Esophagus squamous epithelium (tissue), 4 donors: ENCODE measurements around the gene TAOK3.

ENCODE experiments used
- POLR2A ChIP-seq, 4 donors: fragments of 450-650 bp; IDR thresholded peaks; one replicate each; pipeline ENCODE4 v1.6.1; 2017; ENCODE audit warnings: antibody characterized with exemption in 4 of 4, mild to moderate bottlenecking in 4 of 4, moderate library complexity in 3 of 4
- TF ChIP-seq, protein P1 (sequence below), 6 experiments: fragments of 450-650 bp in 4 of 6; fragments of 200-600 bp in 2 of 6; sonication (generic) in 2 of 6; IDR thresholded peaks; one replicate each; pipeline ENCODE4 v1.5.1; 2016 to 2019; ENCODE audit warnings: antibody characterized with exemption in 6 of 6, mild to moderate bottlenecking in 4 of 6, moderate library complexity in 4 of 6

GRCh38 chr12:118190266-118190665 is 182.4 kb downstream of the TAOK3 start:
- TF ChIP-seq, protein P1, sequence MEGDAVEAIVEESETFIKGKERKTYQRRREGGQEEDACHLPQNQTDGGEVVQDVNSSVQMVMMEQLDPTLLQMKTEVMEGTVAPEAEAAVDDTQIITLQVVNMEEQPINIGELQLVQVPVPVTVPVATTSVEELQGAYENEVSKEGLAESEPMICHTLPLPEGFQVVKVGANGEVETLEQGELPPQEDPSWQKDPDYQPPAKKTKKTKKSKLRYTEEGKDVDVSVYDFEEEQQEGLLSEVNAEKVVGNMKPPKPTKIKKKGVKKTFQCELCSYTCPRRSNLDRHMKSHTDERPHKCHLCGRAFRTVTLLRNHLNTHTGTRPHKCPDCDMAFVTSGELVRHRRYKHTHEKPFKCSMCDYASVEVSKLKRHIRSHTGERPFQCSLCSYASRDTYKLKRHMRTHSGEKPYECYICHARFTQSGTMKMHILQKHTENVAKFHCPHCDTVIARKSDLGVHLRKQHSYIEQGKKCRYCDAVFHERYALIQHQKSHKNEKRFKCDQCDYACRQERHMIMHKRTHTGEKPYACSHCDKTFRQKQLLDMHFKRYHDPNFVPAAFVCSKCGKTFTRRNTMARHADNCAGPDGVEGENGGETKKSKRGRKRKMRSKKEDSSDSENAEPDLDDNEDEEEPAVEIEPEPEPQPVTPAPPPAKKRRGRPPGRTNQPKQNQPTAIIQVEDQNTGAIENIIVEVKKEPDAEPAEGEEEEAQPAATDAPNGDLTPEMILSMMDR (IDR thresholded peaks at IDR 0.05) = no peak
- no peak for TF ChIP-seq POLR2A (IDR thresholded peaks at IDR 0.05)
